Endometrial microvascular endothelial cells (primary cell): Measurements from ENCODE around the gene IL6. TPM values are rescaled to one million over a fixed set of nuclear protein-coding genes. Genes with fewer than 3 reads are reported as not detected.
"Not testable (repeated sequence)": the region's sequence is repeated elsewhere in the genome, so short reads cannot be mapped to it uniquely, and the experiment has no call there.

Source experiments
- in situ Hi-C: cut with HindIII; loops from 2 replicates; pipeline ENCODE4 v1.10.0; 2017; ENCODE audit warnings: low sequenced_read_pairs, low pct_unique_long_range_greater_than_20kb; ENCODE audit errors: inconsistent ontology term
- total RNA-seq: library from RNA; depleted of rRNA; stranded (reverse); fragments of >200 nt; gene quantifications from one replicate; pipeline ENCODE4 v1.2.3, GENCODE V29; 2015; ENCODE audit errors: inconsistent ontology term

IL6 gene
- 6.6 TPM for total RNA-seq

DNA sequence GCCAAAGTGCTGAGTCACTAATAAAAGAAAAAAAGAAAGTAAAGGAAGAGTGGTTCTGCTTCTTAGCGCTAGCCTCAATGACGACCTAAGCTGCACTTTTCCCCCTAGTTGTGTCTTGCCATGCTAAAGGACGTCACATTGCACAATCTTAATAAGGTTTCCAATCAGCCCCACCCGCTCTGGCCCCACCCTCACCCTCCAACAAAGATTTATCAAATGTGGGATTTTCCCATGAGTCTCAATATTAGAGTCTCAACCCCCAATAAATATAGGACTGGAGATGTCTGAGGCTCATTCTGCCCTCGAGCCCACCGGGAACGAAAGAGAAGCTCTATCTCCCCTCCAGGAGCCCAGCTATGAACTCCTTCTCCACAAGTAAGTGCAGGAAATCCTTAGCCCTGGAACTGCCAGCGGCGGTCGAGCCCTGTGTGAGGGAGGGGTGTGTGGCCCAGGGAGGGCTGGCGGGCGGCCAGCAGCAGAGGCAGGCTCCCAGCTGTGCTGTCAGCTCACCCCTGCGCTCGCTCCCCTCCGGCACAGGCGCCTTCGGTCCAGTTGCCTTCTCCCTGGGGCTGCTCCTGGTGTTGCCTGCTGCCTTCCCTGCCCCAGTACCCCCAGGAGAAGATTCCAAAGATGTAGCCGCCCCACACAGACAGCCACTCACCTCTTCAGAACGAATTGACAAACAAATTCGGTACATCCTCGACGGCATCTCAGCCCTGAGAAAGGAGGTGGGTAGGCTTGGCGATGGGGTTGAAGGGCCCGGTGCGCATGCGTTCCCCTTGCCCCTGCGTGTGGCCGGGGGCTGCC is at the start of gene IL6:
TSS of gene IL6 (plus strand) at position 294 of the 807 bp plus-strand sequence. CDS start at position 357, 63 bp downstream.
- in situ Hi-C loops, result loop anchor here (25.0 kb wide), 2 partner anchors 165 to 335 kb away; no protein-coding TSS in a partner anchor

DNA sequence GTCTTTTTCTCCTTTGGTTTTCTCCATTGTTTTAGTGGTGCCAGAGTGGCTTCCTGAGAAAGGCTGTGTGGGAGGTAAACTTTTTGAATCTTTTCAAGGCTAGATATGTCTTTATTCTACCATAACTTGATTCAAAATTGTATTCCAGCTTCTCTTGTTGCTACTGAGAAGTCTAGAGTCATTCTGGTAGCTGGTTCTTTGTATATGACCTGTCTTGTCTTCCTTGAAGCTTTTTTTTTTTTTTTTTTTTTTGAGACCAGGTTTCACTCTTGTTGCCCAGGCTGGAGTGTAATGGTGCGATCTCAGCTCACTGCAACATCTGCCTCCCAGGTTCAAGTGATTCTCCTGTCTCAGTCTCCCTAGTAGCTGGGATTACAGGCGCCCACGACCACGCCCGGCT is 49.7 kb upstream of the IL6 start:
- in situ Hi-C loops, result not testable (repeated sequence)

DNA sequence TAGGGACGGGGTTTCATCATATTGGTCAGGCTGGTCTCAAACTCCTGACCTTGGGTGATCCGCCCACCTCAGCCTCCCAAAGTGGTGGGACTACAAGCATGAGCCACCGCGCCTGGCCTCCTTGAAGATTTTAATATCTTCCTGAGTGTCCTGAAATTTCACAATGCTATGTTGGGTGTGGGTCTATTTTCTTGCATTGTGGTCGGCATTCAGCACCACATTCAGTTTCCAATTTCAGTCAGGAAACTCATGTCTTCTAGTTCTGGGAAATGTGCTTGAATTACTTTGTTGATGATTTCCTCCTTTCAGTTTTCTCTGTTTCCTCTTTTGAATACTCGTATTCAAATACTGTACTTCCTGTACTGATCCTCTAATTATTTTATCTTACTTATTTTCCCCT is 49.3 kb upstream of the IL6 start:
- in situ Hi-C loops, result no loop called here

- in situ Hi-C loops, result no loop called here
Observed at GRCh38 chr7:22680482-22680911, 46.5 kb upstream of the IL6 start.

- in situ Hi-C loops, result no loop called here
Observed at GRCh38 chr7:22681312-22681711, 45.7 kb upstream of the IL6 start.

DNA sequence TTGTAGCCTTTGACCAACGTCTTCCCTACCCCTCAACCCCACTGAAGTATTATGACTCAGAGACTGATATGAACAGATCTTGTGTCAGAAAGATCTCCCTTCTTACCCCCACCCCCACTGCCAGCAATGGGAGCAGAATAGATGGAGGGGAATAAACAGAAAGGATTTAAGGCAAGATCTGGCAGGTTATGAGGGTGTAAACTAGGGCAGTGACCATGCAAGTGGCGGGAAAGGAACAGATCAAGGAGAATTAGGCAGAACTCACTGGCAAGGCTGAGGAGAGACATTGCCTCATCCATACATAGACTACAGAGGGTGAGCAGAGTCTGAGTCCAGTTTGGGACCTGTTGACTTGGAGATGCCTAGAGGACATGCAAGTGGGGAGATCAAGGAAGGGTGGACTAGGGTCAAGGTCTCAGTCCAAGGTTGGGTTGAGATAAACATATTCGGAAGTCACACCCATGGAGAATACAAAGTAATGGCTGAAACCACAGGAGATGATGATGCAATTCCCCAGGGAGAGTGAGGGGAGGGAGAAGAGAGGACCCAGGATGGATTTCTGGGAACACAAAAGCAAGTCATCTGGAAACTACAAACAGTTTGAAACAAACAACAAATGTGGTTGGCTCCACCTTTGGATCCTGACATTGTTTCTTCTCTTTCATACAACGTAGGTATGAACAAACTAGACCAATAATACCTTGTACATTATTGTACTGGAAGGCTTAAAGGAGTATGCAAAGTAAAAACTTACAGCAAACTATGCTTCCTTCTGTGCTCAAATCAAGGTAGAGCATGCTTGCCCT is 44.9 kb upstream of the IL6 start:
- in situ Hi-C loops, result no loop called here

GRCh38 chr7:22683379-22683778 is 43.6 kb upstream of the IL6 start:
- in situ Hi-C loops, result no loop called here

DNA sequence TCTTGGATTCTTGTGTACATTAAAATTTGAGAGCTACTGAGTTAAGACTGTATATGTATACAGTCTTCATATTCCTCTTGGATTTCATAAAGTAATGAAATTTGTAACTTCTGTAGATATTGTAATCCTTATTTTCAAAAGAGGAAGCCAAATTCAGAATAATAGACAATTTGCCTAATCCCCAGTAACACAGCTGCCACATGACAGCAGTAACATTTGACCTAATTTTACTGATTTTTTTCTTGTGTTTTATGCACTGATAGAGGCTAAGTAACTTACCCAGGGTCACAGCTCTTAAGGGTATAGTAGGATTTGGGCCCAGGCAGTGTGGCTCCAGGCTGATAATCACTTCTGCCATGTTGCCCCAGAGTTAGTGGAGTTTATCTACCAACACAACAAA is 40.4 kb upstream of the IL6 start:
- in situ Hi-C loops, result no loop called here

DNA sequence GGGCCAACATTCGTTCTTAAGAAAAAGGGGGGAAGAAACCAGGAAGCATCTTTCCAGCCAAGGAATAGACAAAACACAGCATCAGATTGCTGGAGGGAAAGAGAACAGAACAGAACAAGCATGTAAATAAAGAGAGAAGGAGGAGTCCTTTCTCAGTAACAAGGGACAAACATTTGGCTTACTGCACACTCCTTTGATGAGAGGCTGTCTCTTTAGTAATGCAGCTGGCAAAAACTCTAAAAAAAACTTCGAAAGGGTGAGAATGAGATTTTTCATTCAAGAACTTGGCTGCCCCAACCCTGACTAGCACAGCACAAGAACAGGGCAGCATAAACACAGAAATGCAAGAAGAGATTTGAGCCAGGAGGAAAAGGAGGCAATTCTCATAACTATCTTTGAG is 38.9 kb upstream of the IL6 start:
- in situ Hi-C loops, result no loop called here

GRCh38 chr7:22688934-22689333 is 38.1 kb upstream of the IL6 start:
- in situ Hi-C loops, result not testable (repeated sequence)

DNA sequence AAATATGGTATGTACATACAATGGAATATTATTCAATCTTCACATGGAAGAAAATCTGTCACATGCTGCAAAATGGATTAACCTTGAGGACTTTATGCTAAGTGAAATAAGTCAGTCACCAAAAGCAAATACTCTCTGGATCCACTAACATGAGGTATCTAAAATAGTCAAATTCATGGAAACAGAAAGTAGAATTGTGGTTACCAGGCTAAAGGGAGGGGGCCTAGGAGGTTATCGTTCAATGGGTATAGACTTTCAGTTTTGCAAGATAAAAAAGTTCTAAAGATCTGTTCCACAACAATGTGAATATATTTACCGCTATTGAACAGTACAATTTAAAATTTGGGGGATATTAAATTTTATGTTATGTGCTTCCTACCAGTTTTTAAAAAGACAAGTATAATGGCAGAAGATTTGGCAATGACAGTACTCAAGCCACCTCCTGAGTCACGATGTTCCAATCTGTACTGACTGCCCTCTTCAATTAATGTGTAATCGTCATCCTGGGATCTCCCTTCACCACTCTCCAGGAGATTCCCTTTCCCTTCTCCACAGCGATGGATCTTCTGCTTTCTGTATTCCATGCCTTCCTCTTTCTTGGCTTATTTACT is 32.3 kb upstream of the IL6 start:
- in situ Hi-C loops, result loop anchor here (10.0 kb wide), 1 partner anchor 50 kb away; no protein-coding TSS in a partner anchor

GRCh38 chr7:22695476-22696132 is 31.4 kb upstream of the IL6 start:
- in situ Hi-C loops, result loop anchor here (10.0 kb wide), 1 partner anchor 51 kb away; no protein-coding TSS in a partner anchor

DNA sequence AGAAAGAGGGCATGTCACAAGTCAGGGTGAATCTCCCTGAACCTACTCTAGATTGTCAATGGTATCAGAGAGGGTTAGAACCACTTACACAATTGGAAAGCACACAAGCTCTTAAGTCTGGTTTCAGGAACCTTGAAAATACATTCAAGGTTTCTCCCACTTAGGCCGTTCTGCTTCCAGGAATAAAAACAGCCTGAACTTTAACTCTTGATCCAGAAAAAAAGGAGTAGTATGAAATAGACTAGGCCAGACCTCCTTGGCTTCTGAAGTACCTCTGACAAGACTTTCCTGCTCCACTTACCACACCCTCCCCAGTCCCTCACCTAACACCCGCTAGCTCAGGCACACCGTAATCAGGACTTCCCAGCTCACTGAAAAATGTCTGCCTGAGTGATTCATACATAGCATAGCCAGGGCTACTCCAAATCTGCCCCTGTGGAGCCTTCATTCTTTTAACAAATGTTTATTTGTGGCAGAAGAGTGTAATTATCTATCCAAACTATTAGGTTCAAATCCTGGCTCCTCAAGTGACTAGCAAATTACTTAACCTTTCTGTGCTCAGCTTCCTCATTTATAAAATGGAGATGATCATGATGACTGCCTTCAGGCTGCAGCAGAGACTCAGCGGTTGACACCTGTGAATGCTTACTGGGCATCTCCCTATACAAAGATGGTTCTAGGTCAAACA is 30.3 kb upstream of the IL6 start:
- in situ Hi-C loops, result loop anchor here (10.0 kb wide), 1 partner anchor 52 kb away; no protein-coding TSS in a partner anchor

GRCh38 chr7:22697322-22697859 is 29.6 kb upstream of the IL6 start:
- in situ Hi-C loops, result loop anchor here (10.0 kb wide), 1 partner anchor 53 kb away; no protein-coding TSS in a partner anchor

DNA sequence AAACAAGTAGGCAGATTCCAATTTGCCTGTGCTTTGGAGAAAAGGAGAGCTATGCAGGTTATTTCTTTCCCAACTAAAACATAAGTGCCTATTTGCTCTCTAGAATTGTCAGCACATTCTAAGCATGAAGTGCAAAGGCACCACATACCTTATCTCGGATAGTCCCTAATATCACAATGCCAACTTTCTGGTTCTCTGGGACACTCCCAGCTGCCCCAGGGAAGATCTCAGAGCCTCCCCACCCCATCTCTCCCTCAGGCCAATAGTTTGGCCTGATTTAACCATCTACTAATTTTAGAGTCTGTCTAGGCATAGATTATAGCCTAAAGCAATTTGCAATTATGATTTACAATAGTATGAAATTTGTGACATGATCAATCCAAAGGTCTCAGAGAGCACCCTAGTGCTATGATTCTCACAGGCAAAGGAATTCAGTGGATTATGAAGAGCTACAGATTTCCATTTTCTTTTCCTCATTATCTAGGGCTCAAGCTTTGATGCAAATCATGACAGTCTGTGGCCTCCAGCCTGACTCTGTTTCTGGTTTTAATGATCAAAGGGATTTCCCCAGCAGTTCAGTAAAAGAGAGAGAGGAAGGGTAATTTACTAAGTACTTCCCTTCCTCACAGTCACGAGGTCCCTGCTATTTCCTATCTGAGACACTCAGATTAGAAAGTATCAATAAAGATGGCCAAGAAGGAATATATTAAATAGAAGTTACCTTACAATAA is 29.0 kb upstream of the IL6 start:
- in situ Hi-C loops, result loop anchor here (10.0 kb wide), 1 partner anchor 53 kb away; no protein-coding TSS in a partner anchor

DNA sequence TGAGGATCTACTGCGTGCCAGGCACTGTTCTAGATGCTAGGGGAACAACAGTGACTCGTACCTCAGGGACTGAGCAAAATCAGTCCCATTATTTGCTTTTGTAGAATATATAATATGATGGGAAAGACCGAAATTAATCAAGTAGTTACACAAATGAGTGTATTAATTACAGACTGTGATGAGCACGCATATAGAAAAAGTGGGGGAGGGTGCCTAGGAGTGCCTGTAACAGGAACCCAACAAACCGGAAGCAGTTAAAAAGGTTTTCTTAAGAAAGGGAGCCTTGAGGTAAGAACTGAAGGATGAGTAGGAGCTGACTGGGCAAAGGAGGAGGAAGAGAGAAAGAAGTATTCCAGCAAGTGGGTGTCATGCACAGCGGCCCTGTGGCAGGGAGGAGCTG is 28.2 kb upstream of the IL6 start:
- in situ Hi-C loops, result loop anchor here (10.0 kb wide), 1 partner anchor 54 kb away; no protein-coding TSS in a partner anchor

DNA sequence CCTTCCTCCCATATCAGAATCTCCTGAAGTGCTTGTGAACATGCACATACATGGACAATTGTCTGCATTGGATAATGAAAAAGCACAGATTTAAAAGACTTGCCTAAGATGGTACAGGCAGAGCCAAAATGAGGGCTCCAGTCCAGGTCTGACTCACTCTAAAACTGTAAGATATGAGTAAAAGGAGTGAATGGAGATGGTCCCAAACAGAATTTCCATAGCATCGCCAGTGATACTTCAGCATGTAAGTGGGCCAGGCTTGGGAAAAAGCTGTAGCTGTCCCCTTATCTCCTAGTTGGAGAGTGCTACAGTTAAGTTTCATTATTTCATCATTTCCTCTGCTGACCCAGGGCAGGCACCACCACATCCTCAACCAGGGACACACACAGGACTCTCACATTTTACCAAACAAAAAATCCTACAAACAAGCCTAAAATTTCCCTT is 26.4 kb upstream of the IL6 start:
- in situ Hi-C loops, result no loop called here
